ENCODE results near the gene CDH22.

GRCh38 chr20:46333161-46333991 is 25.1 kb upstream of the CDH22 start:
- TF ChIP-seq CTCF (IDR thresholded peaks at IDR 0.05) (no peak), POLR2A (IDR thresholded peaks at IDR 0.05) (no peak)

All from right lobe of liver (tissue), 4 donors.